NCI-H526 (cell line): ENCODE data around the gene MTARC1.

ENCODE experiments used
- DNase-seq, 2 experiments: peaks; one replicate each; lab custom pipeline; 2025; lab: John Stamatoyannopoulos, UW

The MTARC1 gene

DNA sequence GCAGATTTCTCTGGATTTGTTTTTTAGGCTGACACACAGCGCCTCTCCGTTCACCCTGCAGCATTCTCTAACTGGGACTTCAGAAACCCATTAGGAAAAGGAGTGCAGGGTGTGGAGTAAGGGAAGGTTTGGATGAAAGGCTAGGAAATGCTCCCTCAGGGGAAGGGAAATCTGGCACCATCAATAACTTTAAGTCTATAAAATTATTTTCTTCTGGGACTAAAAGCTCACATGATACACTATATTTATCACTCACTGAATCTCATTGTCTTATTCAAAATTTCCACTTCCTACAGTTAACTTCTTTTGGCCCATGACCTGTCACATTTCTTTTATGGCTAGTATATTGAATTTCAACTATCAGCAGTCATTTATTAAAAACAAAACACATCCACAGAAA lies 46.7 kb downstream of the MTARC1 start:
- no peak for DNase-seq

DNA sequence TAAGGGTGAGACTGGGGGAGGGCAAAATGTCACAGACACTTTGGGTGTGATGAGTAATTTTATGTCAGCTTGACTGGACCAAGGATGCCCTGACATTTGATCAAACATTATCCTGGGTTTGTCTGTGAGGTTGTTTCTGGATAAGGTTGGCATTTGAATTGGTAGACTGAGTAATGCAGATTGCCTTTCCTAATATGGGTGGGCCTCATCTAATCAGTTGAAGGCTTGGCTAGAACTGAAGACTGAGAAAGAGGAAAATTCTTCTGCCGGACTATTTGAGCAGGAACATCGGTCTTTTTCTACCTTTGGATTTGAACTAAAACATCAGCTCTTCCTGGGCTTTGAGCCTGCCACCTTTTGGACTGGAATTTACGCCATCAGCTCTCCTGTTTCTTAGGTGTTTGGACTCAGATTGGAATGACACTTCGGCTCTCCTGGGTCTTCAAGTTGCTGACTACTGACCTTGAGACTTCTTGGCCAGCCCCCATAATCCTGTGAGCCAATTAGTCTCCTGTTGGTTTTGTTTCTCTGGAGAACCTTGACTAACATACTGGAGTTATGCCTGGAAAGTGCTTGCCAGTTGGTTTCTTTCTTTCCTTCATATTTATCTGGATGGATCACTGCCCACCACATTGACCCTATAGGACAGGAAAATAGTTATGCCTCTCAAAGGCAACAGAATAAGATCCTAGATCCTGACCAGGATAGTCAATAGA lies 47.6 kb downstream of the MTARC1 start:
- no peak for DNase-seq
